Astrocyte (in vitro differentiated cells and primary cell): ENCODE measurements around the gene CCDC60. TPM values are rescaled to one million over a fixed set of nuclear protein-coding genes. Genes with fewer than 3 reads are reported as not detected.

Experiments
- DNase-seq: peaks from one replicate; pipeline ENCODE4 v3.0.0-alpha.2; 2010; ENCODE audit warnings: low read depth
- FAIRE-seq: peaks from 2 replicates; lab custom pipeline; 2011; peaks lifted over from hg19 to GRCh38; lab: Jason Lieb, UNC
- H2AFZ ChIP-seq: 2 replicates; pipeline ENCODE4 v1.6.0; 2012; ENCODE audit warnings: low read depth, low read length, inconsistent platforms
- H3K27ac ChIP-seq: 2 replicates; pipeline ENCODE4 v1.5.1; 2011; ENCODE audit warnings: low read depth, low read length, inconsistent platforms
- H3K27me3 ChIP-seq: 2 replicates; pipeline ENCODE4 v1.6.0; 2011; ENCODE audit warnings: low read length, inconsistent platforms; ENCODE audit not compliant: insufficient read depth
- H3K36me3 ChIP-seq: 2 replicates; pipeline ENCODE4 v1.5.1; 2011; ENCODE audit warnings: low read length, inconsistent platforms; ENCODE audit not compliant: insufficient read depth
- H3K4me1 ChIP-seq: 2 replicates; pipeline ENCODE4 v1.5.1; 2011; ENCODE audit warnings: low read length, inconsistent platforms; ENCODE audit not compliant: insufficient read depth
- H3K4me2 ChIP-seq: 2 replicates; pipeline ENCODE4 v1.6.0; 2012; ENCODE audit warnings: low read length, inconsistent platforms
- H3K4me3 ChIP-seq: 2 replicates; pipeline ENCODE4 v1.5.1; 2011; ENCODE audit warnings: low read depth, mild to moderate bottlenecking, low read length, inconsistent platforms; ENCODE audit not compliant: insufficient read depth
- H3K79me2 ChIP-seq: 2 replicates; pipeline ENCODE4 v1.6.0; 2012; ENCODE audit warnings: mild to moderate bottlenecking, low read length, inconsistent platforms; ENCODE audit not compliant: insufficient read depth
- H3K9ac ChIP-seq: 2 replicates; pipeline ENCODE4 v1.6.0; 2012; ENCODE audit warnings: mild to moderate bottlenecking, low read length, inconsistent platforms
- H3K9me3 ChIP-seq: 2 replicates; pipeline ENCODE4 v1.5.1; 2012; ENCODE audit warnings: low read depth, mild to moderate bottlenecking, low read length, inconsistent platforms; ENCODE audit not compliant: insufficient read depth
- H4K20me1 ChIP-seq: 2 replicates; pipeline ENCODE4 v1.6.0; 2012; ENCODE audit warnings: low read length, inconsistent platforms; ENCODE audit not compliant: insufficient read depth
- H3K27ac Mint-ChIP-seq: one replicate; pipeline ENCODE4 v1.8.0; 2021; ENCODE audit warnings: mild to moderate bottlenecking, mixed read lengths; ENCODE audit not compliant: unreplicated experiment
- H3K27me3 Mint-ChIP-seq: one replicate; pipeline ENCODE4 v1.8.0; 2021; ENCODE audit warnings: low read depth, mixed read lengths; ENCODE audit not compliant: unreplicated experiment
- H3K36me3 Mint-ChIP-seq: one replicate; pipeline ENCODE4 v1.8.0; 2021; ENCODE audit warnings: low read depth, mixed read lengths; ENCODE audit not compliant: unreplicated experiment
- H3K4me1 Mint-ChIP-seq: one replicate; pipeline ENCODE4 v1.8.0; 2021; ENCODE audit warnings: low read depth, mixed read lengths; ENCODE audit not compliant: unreplicated experiment
- H3K4me3 Mint-ChIP-seq: one replicate; pipeline ENCODE4 v1.8.0; 2021; ENCODE audit warnings: mild to moderate bottlenecking, moderate library complexity, mixed read lengths; ENCODE audit not compliant: unreplicated experiment
- H3K9me3 Mint-ChIP-seq: one replicate; pipeline ENCODE4 v1.8.0; 2021; ENCODE audit warnings: mild to moderate bottlenecking, mixed read lengths; ENCODE audit not compliant: unreplicated experiment
- EZH2 ChIP-seq: IDR thresholded peaks from 2 replicates; pipeline ENCODE4 v1.6.1; 2012; ENCODE audit warnings: mild to moderate bottlenecking, low read length, inconsistent platforms; ENCODE audit not compliant: insufficient read depth
- total RNA-seq: library from RNA; stranded (reverse); gene quantifications from 2 replicates; pipeline ENCODE4 v1.2.1, GENCODE V29; 2021
- TF ChIP-seq, protein P1 (sequence below): IDR thresholded peaks from 2 replicates; pipeline ENCODE4 v1.5.1; 2011; ENCODE audit warnings: low read depth, mild to moderate bottlenecking, inconsistent platforms, low read length, moderate library complexity; ENCODE audit not compliant: insufficient read depth

The CCDC60 gene
- total RNA-seq, 1 donor from 2014 or later = 1.7 TPM

DNA sequence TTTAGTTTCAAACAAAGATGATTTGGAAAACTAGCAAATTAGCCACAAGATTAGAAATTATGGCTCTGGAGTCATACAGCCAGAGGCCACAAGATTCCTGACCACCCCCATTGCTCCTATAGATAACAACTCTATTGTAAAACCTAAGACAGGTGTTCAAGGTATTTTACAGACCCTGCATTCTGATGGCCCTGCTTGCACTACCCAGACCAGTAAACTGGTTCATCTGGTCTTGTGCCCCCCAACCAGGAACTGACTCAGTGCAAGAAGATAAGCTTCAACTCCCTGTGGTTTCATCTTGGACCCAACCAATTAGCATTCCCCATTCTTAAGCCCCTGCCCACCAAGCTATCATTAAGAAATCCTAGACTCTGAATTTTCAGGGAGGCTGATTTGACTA is 125.0 kb downstream of the CCDC60 start:
- Mint-ChIP-seq H3K27me3 (peaks cover 15% of the 10 kb centered on the region), H3K4me1 (peaks cover 6% of the 10 kb centered on the region), H3K9me3 (no peaks in the 10 kb centered on the region), H3K27ac (no peak overlapping the region), H3K4me3 (no peak overlapping the region), H3K36me3 (no peaks in the 10 kb centered on the region)
- Histone ChIP-seq H3K79me2 (no peaks in the 10 kb centered on the region), H2AFZ (no peak overlapping the region), H3K9ac (no peak overlapping the region), H4K20me1 (no peaks in the 10 kb centered on the region), H3K4me2 (no peak overlapping the region), H3K4me1 (no peaks in the 10 kb centered on the region), H3K36me3 (no peaks in the 10 kb centered on the region), H3K4me3 (no peak overlapping the region), H3K9me3 (peaks cover 7% of the 10 kb centered on the region), H3K27me3 (no peaks in the 10 kb centered on the region), H3K27ac (no peak overlapping the region)
- TF ChIP-seq, protein P1, sequence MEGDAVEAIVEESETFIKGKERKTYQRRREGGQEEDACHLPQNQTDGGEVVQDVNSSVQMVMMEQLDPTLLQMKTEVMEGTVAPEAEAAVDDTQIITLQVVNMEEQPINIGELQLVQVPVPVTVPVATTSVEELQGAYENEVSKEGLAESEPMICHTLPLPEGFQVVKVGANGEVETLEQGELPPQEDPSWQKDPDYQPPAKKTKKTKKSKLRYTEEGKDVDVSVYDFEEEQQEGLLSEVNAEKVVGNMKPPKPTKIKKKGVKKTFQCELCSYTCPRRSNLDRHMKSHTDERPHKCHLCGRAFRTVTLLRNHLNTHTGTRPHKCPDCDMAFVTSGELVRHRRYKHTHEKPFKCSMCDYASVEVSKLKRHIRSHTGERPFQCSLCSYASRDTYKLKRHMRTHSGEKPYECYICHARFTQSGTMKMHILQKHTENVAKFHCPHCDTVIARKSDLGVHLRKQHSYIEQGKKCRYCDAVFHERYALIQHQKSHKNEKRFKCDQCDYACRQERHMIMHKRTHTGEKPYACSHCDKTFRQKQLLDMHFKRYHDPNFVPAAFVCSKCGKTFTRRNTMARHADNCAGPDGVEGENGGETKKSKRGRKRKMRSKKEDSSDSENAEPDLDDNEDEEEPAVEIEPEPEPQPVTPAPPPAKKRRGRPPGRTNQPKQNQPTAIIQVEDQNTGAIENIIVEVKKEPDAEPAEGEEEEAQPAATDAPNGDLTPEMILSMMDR = no peak
- no peak for TF ChIP-seq EZH2
- DNase-seq (no peak), FAIRE-seq (no peak)

DNA sequence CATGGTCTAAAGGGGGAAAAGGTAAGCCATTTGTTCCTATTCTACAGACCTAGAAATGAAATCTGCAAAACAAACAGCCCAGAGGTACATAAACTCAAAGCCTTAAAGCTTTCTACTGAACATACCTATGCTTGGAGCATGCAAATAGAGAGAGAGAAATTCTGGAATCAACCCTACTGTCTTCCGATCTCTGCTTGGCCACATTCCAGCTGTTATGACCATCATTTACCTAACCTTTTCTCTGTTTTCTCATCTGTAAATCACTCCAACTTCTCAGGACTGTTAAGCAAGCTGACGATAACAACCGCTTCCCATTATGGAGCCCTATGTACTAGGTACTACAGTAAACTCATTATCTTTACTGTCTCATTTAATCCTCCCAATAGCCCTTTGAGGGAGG is 126.3 kb downstream of the CCDC60 start:
- no peak overlapping the region for H3K4me3 ChIP-seq
- H3K4me2 ChIP-seq = no peak overlapping the region
- Mint-ChIP-seq H3K9me3 (no peaks in the 10 kb centered on the region), H3K36me3 (no peaks in the 10 kb centered on the region), H3K27ac (no peak overlapping the region), H3K4me3 (no peak overlapping the region), H3K4me1 (peaks cover 6% of the 10 kb centered on the region), H3K27me3 (peaks cover 13% of the 10 kb centered on the region)
- H3K9me3 ChIP-seq = peaks cover 4% of the 10 kb centered on the region
- H2AFZ ChIP-seq = no peak overlapping the region
- H3K9ac ChIP-seq = no peak overlapping the region
- FAIRE-seq (no peak), DNase-seq (no peak)
- H4K20me1 ChIP-seq = no peaks in the 10 kb centered on the region
- H3K79me2 ChIP-seq = no peaks in the 10 kb centered on the region
- TF ChIP-seq, protein P1 = no peak
- TF ChIP-seq EZH2 = no peak
- H3K27ac ChIP-seq = no peak overlapping the region
- no peaks in the 10 kb centered on the region for H3K4me1 ChIP-seq
- no peaks in the 10 kb centered on the region for H3K36me3 ChIP-seq
- H3K27me3 ChIP-seq = no peaks in the 10 kb centered on the region

DNA sequence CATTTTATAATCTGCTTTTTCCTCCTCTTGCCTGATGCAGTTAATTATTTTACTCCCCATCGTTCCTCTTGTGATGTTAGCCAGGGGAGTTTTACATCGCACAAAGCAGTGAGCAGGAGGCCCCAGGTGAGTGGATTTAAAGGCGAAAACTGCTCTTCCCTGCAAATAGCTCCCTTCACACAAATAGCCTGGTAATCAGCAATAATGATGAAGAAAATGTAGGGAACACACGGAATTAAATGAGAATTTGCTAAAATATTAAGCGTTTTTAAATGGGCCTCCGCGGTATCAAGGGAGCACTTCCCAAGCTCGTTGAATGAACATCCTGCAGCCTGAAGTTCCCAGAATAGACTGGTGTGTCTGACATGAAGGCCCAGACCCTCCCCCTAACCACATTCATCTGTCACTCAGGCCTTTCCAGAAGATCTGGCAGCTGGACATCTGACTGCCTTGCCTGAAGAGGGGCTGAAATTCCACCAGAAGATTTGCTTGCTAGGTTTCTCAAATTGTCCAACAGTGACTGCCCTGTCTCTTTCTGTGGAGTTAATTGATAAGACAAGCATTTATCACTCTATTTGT is 127.2 kb downstream of the CCDC60 start:
- H3K36me3 ChIP-seq = no peaks in the 10 kb centered on the region
- Mint-ChIP-seq H3K4me1 (peaks cover 6% of the 10 kb centered on the region), H3K4me3 (no peak overlapping the region), H3K9me3 (no peaks in the 10 kb centered on the region), H3K27ac (peak overlapping the region; percentile 41), H3K27me3 (peaks cover 14% of the 10 kb centered on the region), H3K36me3 (no peaks in the 10 kb centered on the region)
- no peak overlapping the region for H3K4me2 ChIP-seq
- no peaks in the 10 kb centered on the region for H4K20me1 ChIP-seq
- peaks cover 4% of the 10 kb centered on the region for H3K9me3 ChIP-seq
- DNase-seq (no peak), FAIRE-seq (no peak)
- no peaks in the 10 kb centered on the region for H3K27me3 ChIP-seq
- no peaks in the 10 kb centered on the region for H3K79me2 ChIP-seq
- H3K9ac ChIP-seq = no peak overlapping the region
- no peak overlapping the region for H3K4me3 ChIP-seq
- no peaks in the 10 kb centered on the region for H3K4me1 ChIP-seq
- no peak overlapping the region for H2AFZ ChIP-seq
- no peak overlapping the region for H3K27ac ChIP-seq
- TF ChIP-seq, protein P1 = no peak
- no peak for TF ChIP-seq EZH2
